ENCODE measurements around the gene TMPRSS9. TPM values are rescaled to one million over a fixed set of nuclear protein-coding genes. Genes with fewer than 3 reads are reported as not detected.

The TMPRSS9 gene
- not detected in 2 replicates for total RNA-seq

GRCh38 chr19:2359992-2360685, at the start of gene TMPRSS9:
TSS of gene TMPRSS9 (plus strand) at chr19:2360265. CDS start at chr19:2389786, 29,521 bp downstream.

GRCh38 chr19:2328401-2329148, 31.5 kb upstream of the TMPRSS9 start, which contains the start of the genes LSM7 and SPPL2B:
TSS of gene LSM7 (minus strand) at chr19:2328586. CDS start at chr19:2328566, 20 bp downstream.
TSS of gene SPPL2B (plus strand) at chr19:2328684. CDS start at chr19:2328710, 26 bp downstream.

GRCh38 chr19:2427429-2428320, 67.6 kb downstream of the TMPRSS9 start, which contains the start of gene TIMM13:
TSS of gene TIMM13 (minus strand) at chr19:2427586. CDS start at chr19:2427533, 53 bp downstream.

Other genes starting within 250 kb of the TMPRSS9 start
- gene AP3D1, start 208.7 kb upstream of the TMPRSS9 start, total RNA-seq, result 193 and 322 TPM in 2 replicates
- gene DOT1L, start 196.3 kb upstream of the TMPRSS9 start, total RNA-seq, result 7.7 and 17.0 TPM in 2 replicates
- gene PLEKHJ1, start 123.9 kb upstream of the TMPRSS9 start, total RNA-seq, result 40.9 and 50.4 TPM in 2 replicates
- gene SF3A2, start 123.4 kb upstream of the TMPRSS9 start, total RNA-seq, result 29.9 and 41.4 TPM in 2 replicates
- gene AMH, start 110.9 kb upstream of the TMPRSS9 start, total RNA-seq, result 0.29 and 1.1 TPM in 2 replicates
- 0.44 TPM in 1 of 2 replicates, not detected in the other for gene JSRP1, start 103.8 kb upstream of the TMPRSS9 start, total RNA-seq
- gene PEAK3, start 78.1 kb upstream of the TMPRSS9 start, total RNA-seq, result not detected in 2 replicates
- under 0.01 TPM in 1 of 2 replicates, not detected in the other for gene LINGO3, start 52.1 kb upstream of the TMPRSS9 start, total RNA-seq
- 70.0 and 79.5 TPM in 2 replicates for gene LSM7, start 31.7 kb upstream of the TMPRSS9 start, total RNA-seq
- 39.9 and 40.9 TPM in 2 replicates for gene SPPL2B, start 31.6 kb upstream of the TMPRSS9 start, total RNA-seq
- 44.7 and 46.2 TPM in 2 replicates for gene TIMM13, start 67.3 kb downstream of the TMPRSS9 start, total RNA-seq
- gene LMNB2, start 96.7 kb downstream of the TMPRSS9 start, total RNA-seq, result 30.2 and 160 TPM in 2 replicates
- 18.8 and 24.3 TPM in 2 replicates for gene GADD45B, start 115.9 kb downstream of the TMPRSS9 start, total RNA-seq